Endodermal cell (in vitro differentiated cells): Measurements from ENCODE around the gene SEC14L1. TPM values are rescaled to one million over a fixed set of nuclear protein-coding genes. Genes with fewer than 3 reads are reported as not detected.

Source experiments
- DNase-seq: peaks from one replicate; pipeline ENCODE4 v3.0.0-alpha.2; 2017
- H3K27ac ChIP-seq: 2 replicates; pipeline ENCODE4 v1.5.1; 2013; ENCODE audit warnings: mild to moderate bottlenecking, low read depth, low read length, moderate library complexity
- H3K27me3 ChIP-seq: 2 replicates; pipeline ENCODE4 v1.6.1; 2013; ENCODE audit warnings: mild to moderate bottlenecking, low read length, moderate library complexity; ENCODE audit not compliant: insufficient read depth, control insufficient read depth, poor library complexity, severe bottlenecking
- H3K36me3 ChIP-seq: 2 replicates; pipeline ENCODE4 v1.7.0; 2013; ENCODE audit warnings: mild to moderate bottlenecking, low read length, moderate library complexity; ENCODE audit not compliant: control insufficient read depth, insufficient read depth
- H3K4me1 ChIP-seq: one replicate; pipeline ENCODE4 v1.7.0; 2013; ENCODE audit warnings: low read length; ENCODE audit not compliant: control insufficient read depth, insufficient read depth
- H3K4me3 ChIP-seq: 2 replicates; pipeline ENCODE4 v1.5.1; 2013; ENCODE audit warnings: mild to moderate bottlenecking, low read length, moderate library complexity
- H3K9ac ChIP-seq: 2 replicates; pipeline ENCODE4 v1.6.1; 2013; ENCODE audit warnings: mild to moderate bottlenecking, low read length, moderate library complexity; ENCODE audit not compliant: poor library complexity, severe bottlenecking; ENCODE audit errors: extremely low read depth
- H3K9me3 ChIP-seq: 2 replicates; pipeline ENCODE4 v1.6.1; 2013; ENCODE audit warnings: mild to moderate bottlenecking, low read length, moderate library complexity; ENCODE audit not compliant: control insufficient read depth
- H3K27ac Mint-ChIP-seq: 2 replicates; pipeline ENCODE4 v1.8.0; 2020; ENCODE audit warnings: mixed read lengths
- H3K27me3 Mint-ChIP-seq: 2 replicates; pipeline ENCODE4 v1.8.0; 2021; ENCODE audit warnings: mild to moderate bottlenecking, mixed read lengths; ENCODE audit not compliant: insufficient read depth
- H3K36me3 Mint-ChIP-seq: 2 replicates; pipeline ENCODE4 v1.8.0; 2020; ENCODE audit warnings: low read depth, mixed read lengths
- H3K4me1 Mint-ChIP-seq: 2 replicates; pipeline ENCODE4 v1.8.0; 2020; ENCODE audit warnings: mixed read lengths
- H3K4me3 Mint-ChIP-seq: 2 replicates; pipeline ENCODE4 v1.8.0; 2020; ENCODE audit warnings: mild to moderate bottlenecking, moderate library complexity, mixed read lengths
- H3K9me3 Mint-ChIP-seq: 2 replicates; pipeline ENCODE4 v1.8.0; 2020; ENCODE audit warnings: mild to moderate bottlenecking, mixed read lengths
- CTCF ChIP-seq: fragments of 200-600 bp; sonication (generic); conservative IDR thresholded peaks from 2 replicates; pipeline ENCODE4 v1.5.0; 2021; ENCODE audit warnings: antibody characterized with exemption, mild to moderate bottlenecking
- WGBS, 2 experiments: methylation state at CpG; one replicate each; pipeline versions ENCODE4 v1.1.5 to v1.1.7; 2013; ENCODE audit warnings: missing lambda C conversion rate in 2 of 2, mixed read lengths in 1 of 2; ENCODE audit not compliant: insufficient coverage in 1 of 2, insufficient read length in 1 of 2; 5-methylcytosine and 5-hydroxymethylcytosine counted together
- total RNA-seq, 2 donors: library from RNA; stranded (reverse); fragmentation: NEBNext Ultra II Directional in 1 of 2; extraction: Animal tissue kit (Norgen Biotek cat#: 25700) in 1 of 2; gene quantifications; 2 replicates in 1 of 2; 3 replicates in 1 of 2; pipeline ENCODE4 v1.2.1, GENCODE V29; 2021

Gene SEC14L1
- total RNA-seq, 2 donors from 2014 or later = 77.0 to 87.4 TPM

DNA sequence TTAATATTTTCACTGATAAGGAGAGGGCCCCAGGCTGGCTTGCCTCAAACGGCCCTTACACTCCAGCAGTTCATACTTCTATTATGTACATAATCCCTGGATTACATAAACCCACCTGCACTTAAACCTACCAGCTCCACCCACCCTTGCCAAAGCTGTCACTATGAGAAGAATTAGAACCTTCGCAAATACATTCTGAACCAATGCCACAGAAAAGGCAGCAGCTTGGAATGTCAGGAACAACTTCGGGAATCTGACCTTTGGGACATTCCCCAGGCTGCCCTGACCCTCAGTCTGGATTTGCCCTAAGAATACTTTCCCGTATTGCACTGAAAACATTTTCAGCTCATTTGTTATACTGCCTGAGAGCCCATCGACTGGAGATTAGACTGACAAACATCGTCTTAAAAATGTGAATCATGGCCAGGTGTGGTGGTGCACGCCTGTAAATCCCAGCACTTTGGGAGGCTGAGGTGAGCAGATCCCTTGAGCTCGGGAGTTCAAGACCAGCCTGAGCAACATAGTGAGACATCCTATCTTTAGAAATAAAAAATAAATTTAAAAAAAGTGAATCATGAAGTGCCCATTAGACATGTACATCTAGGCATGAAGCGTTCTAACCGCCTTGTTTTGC is 21.0 kb upstream of the SEC14L1 start:
- Mint-ChIP-seq H3K4me3 (no peak overlapping the region), H3K27me3 (peaks cover 2% of the 10 kb centered on the region), H3K9me3 (no peaks in the 10 kb centered on the region), H3K27ac (no peak overlapping the region), H3K36me3 (no peaks in the 10 kb centered on the region), H3K4me1 (peaks cover 9% of the 10 kb centered on the region)
- H3K9me3 ChIP-seq = no peaks in the 10 kb centered on the region
- no peak for TF ChIP-seq CTCF
- no peaks in the 10 kb centered on the region for H3K36me3 ChIP-seq
- no peak overlapping the region for H3K9ac ChIP-seq
- peaks cover 6% of the 10 kb centered on the region for H3K4me1 ChIP-seq
- no peak overlapping the region for H3K27ac ChIP-seq
- WGBS, 2 experiments = 88 to 99% methylated on average over 7 to 10 of the region's 10 CpGs
- H3K27me3 ChIP-seq = no peaks in the 10 kb centered on the region
- DNase-seq = no peak
- H3K4me3 ChIP-seq = no peak overlapping the region

DNA sequence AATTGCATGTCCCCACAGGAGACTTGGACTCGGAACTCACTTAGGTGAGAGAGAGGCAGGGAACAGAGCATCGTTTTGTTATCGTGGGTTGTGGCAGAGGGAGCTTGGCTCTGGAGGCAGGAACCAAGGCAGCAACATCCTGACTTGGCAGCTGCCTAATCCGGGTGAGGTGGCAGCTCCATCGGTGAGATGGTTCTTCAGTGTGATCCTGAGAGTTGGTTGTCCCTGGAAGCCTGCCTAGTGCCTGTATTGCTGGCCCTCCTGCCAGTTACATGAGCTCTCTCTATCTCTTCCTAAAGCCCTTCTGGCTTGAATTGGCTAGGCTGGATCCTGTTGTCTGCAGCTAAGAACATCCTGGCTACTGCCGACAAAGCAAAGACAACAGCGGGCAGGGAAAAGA is 19.9 kb upstream of the SEC14L1 start:
- Histone ChIP-seq H3K27ac (no peak overlapping the region), H3K27me3 (no peaks in the 10 kb centered on the region), H3K9me3 (no peaks in the 10 kb centered on the region), H3K4me1 (peaks cover 6% of the 10 kb centered on the region), H3K36me3 (no peaks in the 10 kb centered on the region), H3K4me3 (no peak overlapping the region), H3K9ac (no peak overlapping the region)
- peaks cover 9% of the 10 kb centered on the region for H3K4me1 Mint-ChIP-seq
- H3K36me3 Mint-ChIP-seq = no peaks in the 10 kb centered on the region
- H3K4me3 Mint-ChIP-seq = no peak overlapping the region
- no peaks in the 10 kb centered on the region for H3K9me3 Mint-ChIP-seq
- 93 to 98% methylated on average over 5 to 7 of the region's 7 CpGs for WGBS, 2 experiments
- H3K27ac Mint-ChIP-seq = no peak overlapping the region
- no peak for DNase-seq
- TF ChIP-seq CTCF = no peak
- H3K27me3 Mint-ChIP-seq = peaks cover 2% of the 10 kb centered on the region

DNA sequence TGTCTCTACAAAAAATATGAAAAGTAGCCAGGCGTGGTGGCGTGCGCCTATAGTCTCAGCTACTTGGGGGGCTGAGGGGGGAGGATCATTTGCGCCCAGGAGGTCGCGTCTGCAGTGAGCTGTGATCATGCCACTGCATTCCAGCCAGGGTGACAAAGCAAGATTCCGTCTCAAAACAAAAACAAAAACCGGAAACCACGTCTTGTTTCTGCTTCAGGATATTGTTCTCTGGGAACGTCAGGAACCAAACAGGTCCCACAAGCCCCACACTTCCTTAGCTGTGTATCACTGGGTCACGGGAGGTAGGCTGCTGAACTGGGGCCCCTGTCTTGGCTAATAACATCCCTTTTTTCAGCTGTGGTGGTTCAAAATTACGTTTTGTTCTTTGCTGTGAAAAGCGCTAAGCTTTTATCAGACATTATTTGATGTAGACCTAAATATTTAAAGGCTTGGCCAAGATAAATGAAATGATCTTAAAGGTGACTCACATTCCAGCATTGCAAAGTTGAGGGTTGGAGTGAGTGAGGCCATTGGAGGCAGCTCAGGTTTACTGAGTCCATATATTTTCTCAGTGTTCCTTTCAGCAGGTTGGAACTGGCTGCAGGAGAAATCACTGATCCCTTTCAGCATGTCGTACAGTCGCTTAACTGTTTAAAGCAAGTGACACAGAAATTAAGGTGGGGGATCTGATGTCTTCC is 16.4 kb upstream of the SEC14L1 start:
- Histone ChIP-seq H3K36me3 (no peaks in the 10 kb centered on the region), H3K9ac (no peak overlapping the region), H3K4me1 (peaks cover 11% of the 10 kb centered on the region), H3K27ac (no peak overlapping the region), H3K4me3 (no peak overlapping the region), H3K9me3 (no peaks in the 10 kb centered on the region), H3K27me3 (no peaks in the 10 kb centered on the region)
- no peak for TF ChIP-seq CTCF
- peaks cover 4% of the 10 kb centered on the region for H3K27me3 Mint-ChIP-seq
- no peak overlapping the region for H3K27ac Mint-ChIP-seq
- DNase-seq = no peak
- peaks cover 16% of the 10 kb centered on the region for H3K4me1 Mint-ChIP-seq
- no peaks in the 10 kb centered on the region for H3K36me3 Mint-ChIP-seq
- H3K9me3 Mint-ChIP-seq = no peaks in the 10 kb centered on the region
- 85 to 91% methylated on average over 10 to 15 of the region's 15 CpGs for WGBS, 2 experiments
- no peak overlapping the region for H3K4me3 Mint-ChIP-seq
